ENCODE measurements around the gene ZNF576. TPM values are rescaled to one million over a fixed set of nuclear protein-coding genes. Genes with fewer than 3 reads are reported as not detected.

The ZNF576 gene
- total and polyA plus RNA-seq, 9 of the 15 experiments (the other 6 are each of a cell fraction or from before 2014, with no cell fraction given) = 6.8 to 18.2 (median 12.2) TPM

DNA sequence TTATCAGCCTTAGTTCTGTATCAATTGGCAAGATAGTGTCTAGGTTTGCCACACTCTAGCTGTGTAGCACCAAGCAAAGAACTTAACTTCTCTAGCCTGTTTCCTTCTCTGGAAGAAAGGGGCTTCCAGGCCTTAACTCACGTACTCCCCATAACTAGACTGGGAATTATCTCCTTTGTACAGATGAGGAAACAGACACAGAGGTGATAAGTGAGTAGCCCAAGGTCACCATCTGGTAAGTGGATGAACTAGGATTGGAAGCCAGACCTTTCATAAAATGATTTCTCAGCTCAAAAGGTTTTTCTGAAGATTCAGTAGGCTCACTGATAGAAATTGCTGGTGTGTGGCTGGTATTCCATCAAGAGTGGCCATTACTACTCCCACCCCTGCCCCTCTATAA, 19.9 kb downstream of the ZNF576 start (continued):
- no peak for TF ChIP-seq ZNF395 (CRISPR knock-in tag; IDR thresholded peaks at IDR 0.05)
- TF ChIP-seq E2F8 (IDR thresholded peaks at IDR 0.05; ENCODE audit: low read depth, partially characterized antibody) = no peak
- TF ChIP-seq ZNF253 (CRISPR knock-in tag; conservative IDR thresholded peaks at IDR 0.05) = no peak
- no peak for TF ChIP-seq NFRKB (IDR thresholded peaks at IDR 0.05; ENCODE audit: low read depth)
- TF ChIP-seq LEF1 (IDR thresholded peaks at IDR 0.05) = peak; percentile 65; the same call in 1 of the 2 replicates
- no peak for TF ChIP-seq GTF2E2 (tag; IDR thresholded peaks at IDR 0.05)
- no peak for TF ChIP-seq THAP12 (CRISPR knock-in tag; IDR thresholded peaks at IDR 0.05)
- no peak for TF ChIP-seq POU5F1 (IDR thresholded peaks at IDR 0.05; ENCODE audit: borderline replicate concordance, low read depth, low read length, partially characterized antibody)
- peak; percentile 86 for TF ChIP-seq TCF3 (CRISPR knock-in tag; IDR thresholded peaks at IDR 0.05)
- TF ChIP-seq SRSF9 (IDR thresholded peaks at IDR 0.05; ENCODE audit: borderline replicate concordance, low read depth, low read length) = no peak
- no peak for TF ChIP-seq HEY1 (CRISPR knock-in tag; IDR thresholded peaks at IDR 0.05; ENCODE audit: borderline replicate concordance)
- TF ChIP-seq STAG1 (CRISPR knock-in tag; IDR thresholded peaks at IDR 0.05; ENCODE audit: borderline replicate concordance) = no peak
- TF ChIP-seq, protein P1, sequence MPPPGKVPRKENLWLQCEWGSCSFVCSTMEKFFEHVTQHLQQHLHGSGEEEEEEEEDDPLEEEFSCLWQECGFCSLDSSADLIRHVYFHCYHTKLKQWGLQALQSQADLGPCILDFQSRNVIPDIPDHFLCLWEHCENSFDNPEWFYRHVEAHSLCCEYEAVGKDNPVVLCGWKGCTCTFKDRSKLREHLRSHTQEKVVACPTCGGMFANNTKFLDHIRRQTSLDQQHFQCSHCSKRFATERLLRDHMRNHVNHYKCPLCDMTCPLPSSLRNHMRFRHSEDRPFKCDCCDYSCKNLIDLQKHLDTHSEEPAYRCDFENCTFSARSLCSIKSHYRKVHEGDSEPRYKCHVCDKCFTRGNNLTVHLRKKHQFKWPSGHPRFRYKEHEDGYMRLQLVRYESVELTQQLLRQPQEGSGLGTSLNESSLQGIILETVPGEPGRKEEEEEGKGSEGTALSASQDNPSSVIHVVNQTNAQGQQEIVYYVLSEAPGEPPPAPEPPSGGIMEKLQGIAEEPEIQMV (tag; conservative IDR thresholded peaks at IDR 0.05; ENCODE audit: low read depth) = no peak
- no peak for TF ChIP-seq SRSF1 (IDR thresholded peaks at IDR 0.05; ENCODE audit: low read depth, low read length)
- TF ChIP-seq ZNF384 (IDR thresholded peaks at IDR 0.05; ENCODE audit: low read depth, low read length) = no peak
- no peak for TF ChIP-seq SNRNP70 (optimal IDR thresholded peaks at IDR 0.05; ENCODE audit: low read depth, low read length)
- peak in 1 of 2 experiments; percentile 21; a peak in 1 of 4 replicates for TF ChIP-seq TRIM24 (IDR thresholded peaks at IDR 0.05)
- TF ChIP-seq HMBOX1 (IDR thresholded peaks at IDR 0.05) = peak; percentile 92
- no peak for TF ChIP-seq KLF13 (tag; IDR thresholded peaks at IDR 0.05; ENCODE audit: borderline replicate concordance, low read depth)
